ENCODE results near the gene FBXO7. TPM values are rescaled to one million over a fixed set of nuclear protein-coding genes. Genes with fewer than 3 reads are reported as not detected.

The FBXO7 gene
- total and polyA plus RNA-seq, 2 of the 4 experiments (the other 2 are of a cell fraction), result 71.5 TPM

DNA sequence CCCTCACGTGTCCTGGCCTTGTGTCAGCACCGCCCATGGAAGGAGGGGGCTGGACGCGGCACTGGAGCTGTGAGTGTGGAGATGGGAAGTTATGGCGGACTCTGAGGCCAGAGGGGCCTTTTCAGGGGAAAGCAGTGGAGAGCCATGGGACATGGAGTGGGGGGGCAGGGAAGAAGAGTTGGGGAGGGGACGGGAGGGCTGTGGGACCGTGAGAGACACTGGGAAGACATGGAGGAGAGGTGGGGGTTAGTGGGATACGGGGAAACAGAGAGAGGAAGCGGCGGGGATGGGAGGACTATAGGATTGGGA, 58.2 kb downstream of the FBXO7 start:
- Histone ChIP-seq H2BK5ac (ENCODE audit: low read depth, low read length, poor library complexity, severe bottlenecking) (peak overlapping the region; percentile 10), H2BK15ac (ENCODE audit: low read depth, low read length) (peak overlapping the region; percentile 53; the same call in 2 of the 3 replicates), H2BK120ac (ENCODE audit: low read depth, low read length) (peak overlapping the region; percentile 94), H3K4ac (ENCODE audit: low read depth, low read length) (peak overlapping the region; percentile 92), H3K4me3 (ENCODE audit: insufficient read depth, low read depth, low read length) (no peak overlapping the region), H3K36me3 (ENCODE audit: control insufficient read depth, insufficient read depth, low read length) (no peaks in the 10 kb centered on the region), H3K14ac (replicated peaks; ENCODE audit: low read depth, low read length) (peak overlapping the region; percentile 87), H3K4me2 (ENCODE audit: low read depth, low read length) (no peak overlapping the region), H4K20me1 (ENCODE audit: insufficient read depth, low read length) (no peaks in the 10 kb centered on the region), H3K9ac (ENCODE audit: low read depth, low read length) (no peak overlapping the region), H3K27me3 (ENCODE audit: control insufficient read depth, insufficient read depth, low read length) (no peaks in the 10 kb centered on the region), H2AK5ac (ENCODE audit: low read depth, low read length) (peak overlapping the region; percentile 90), H3K18ac (ENCODE audit: low read depth, low read length) (peak overlapping the region; percentile 59), H2AFZ (replicated peaks; ENCODE audit: low read length, poor library complexity) (peak overlapping the region; percentile 83), H3K23ac (ENCODE audit: low read depth, low read length) (peak overlapping the region; percentile 79), H3K9me1 (ENCODE audit: insufficient read depth, low read length) (peaks cover 14% of the 10 kb centered on the region), H3K56ac (ENCODE audit: extremely low read depth, insufficient read depth, low read length) (no peak overlapping the region), H4K8ac (ENCODE audit: low read depth in 2 of 2, low read length in 2 of 2) (peak overlapping the region; percentile 43 to 88; a peak in 3 of 4 replicates), H4K91ac (ENCODE audit: insufficient read depth, low read depth, low read length) (peak overlapping the region; percentile 89), H2BK20ac (ENCODE audit: low read depth, low read length) (peak overlapping the region; percentile 92), H3K4me1 (ENCODE audit: control insufficient read depth, insufficient read depth, low read length) (peaks cover 25% of the 10 kb centered on the region), H3K27ac (ENCODE audit: insufficient read depth, low read length) (peak overlapping the region; percentile 26; the same call in 1 of the 2 replicates), H3K9me3 (ENCODE audit: control insufficient read depth, insufficient read depth, low read length) (peaks cover under 1% of the 10 kb centered on the region; the same call in 1 of the 2 replicates), H3K79me1 (ENCODE audit: low read depth in 1 of 2, low read length in 2 of 2) (0 out of 4 replicates have a peak, but pooled peaks cover 0 to 5% of the 10 kb centered on the region in 2 experiments), H4K5ac (ENCODE audit: low read depth, low read length) (peak overlapping the region; percentile 84), H2AK9ac (replicated peaks; ENCODE audit: low read depth, low read length, poor library complexity) (peak overlapping the region; percentile 1)
- 37% methylated on average over 5 of the region's 10 CpGs; no CpG with 5 or more reads in 1 of the 2 experiments for WGBS, 2 experiments (ENCODE audit: extremely low coverage in 2 of 2, insufficient read length in 1 of 2)
- dilution Hi-C loops (cut with HindIII; ENCODE audit: low sequenced_read_pairs, unreplicated experiment) (no loop called here), intact Hi-C loops (cut with micrococcal nuclease) (loop anchor here (2.0 kb wide), 1 partner anchor 90 kb away; no protein-coding TSS in a partner anchor), in situ Hi-C loops (cut with MboI; ENCODE audit: low sequenced_read_pairs) (no loop called here)
- DNase-seq (no peak), ATAC-seq (ENCODE audit: low read depth) (no peak)
- POLR2A ChIA-PET (ENCODE audit: unreplicated experiment), result interaction anchor here (1.8 kb wide), 1 partner anchor 11 kb away, joined by 5 read pairs; no protein-coding TSS in a partner anchor
- peak; percentile 93 for TF ChIP-seq MAZ (IDR thresholded peaks at IDR 0.05; ENCODE audit: borderline replicate concordance, low read depth, low read length)
- no peak for TF ChIP-seq POLR2A (IDR thresholded peaks at IDR 0.05; ENCODE audit: low read depth, low read length)
- TF ChIP-seq BHLHE40 (IDR thresholded peaks at IDR 0.05; ENCODE audit: low read depth, low read length), result no peak
- no peak for TF ChIP-seq CEBPB (IDR thresholded peaks at IDR 0.05; ENCODE audit: low read depth, low read length)
- CTCF ChIA-PET, result interaction anchor here (1.1 to 1.5 kb wide), 2 partner anchors 10 to 264 kb away, joined by 3 to 9 read pairs; no protein-coding TSS in a partner anchor
- BruUV-seq (replicated peaks), result no TSS peak
